ENCODE data around the gene MIB2.

MIB2 gene

DNA sequence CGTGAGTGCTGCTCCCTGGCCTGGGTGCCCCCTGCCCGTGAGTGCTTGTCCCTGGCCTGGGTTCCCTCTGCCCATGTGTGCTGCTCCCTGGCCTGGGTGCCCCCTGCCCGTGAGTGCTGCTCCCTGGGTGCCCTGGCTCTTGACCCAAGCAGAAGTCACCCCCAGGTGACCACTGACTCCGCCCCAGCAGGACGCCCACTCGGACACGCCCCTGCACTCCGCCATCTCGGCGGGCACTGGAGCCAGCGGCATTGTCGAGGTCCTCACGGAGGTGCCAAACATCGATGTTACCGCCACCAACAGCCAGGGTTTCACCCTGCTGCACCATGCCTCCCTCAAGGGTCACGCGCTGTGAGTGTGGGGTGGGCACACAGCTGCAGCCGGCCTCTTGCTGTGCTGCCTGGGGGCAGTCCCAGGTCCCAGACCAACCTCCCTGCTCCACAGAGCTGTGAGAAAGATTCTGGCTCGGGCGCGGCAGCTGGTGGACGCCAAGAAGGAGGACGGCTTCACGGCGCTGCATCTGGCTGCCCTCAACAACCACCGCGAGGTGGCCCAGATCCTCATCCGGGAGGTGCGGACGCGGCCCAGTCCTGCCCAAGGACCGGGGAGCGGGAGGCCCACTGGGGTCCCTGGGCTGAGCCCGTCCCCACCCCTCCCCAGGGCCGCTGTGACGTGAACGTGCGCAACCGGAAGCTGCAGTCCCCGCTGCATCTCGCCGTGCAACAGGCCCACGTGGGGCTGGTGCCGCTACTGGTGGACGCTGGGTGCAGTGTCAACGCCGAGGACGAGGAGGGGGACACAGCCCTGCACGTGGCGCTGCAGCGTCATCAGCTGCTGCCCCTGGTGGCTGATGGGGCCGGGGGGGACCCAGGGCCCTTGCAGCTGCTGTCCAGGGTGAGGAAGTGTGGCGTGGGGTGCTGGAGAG lies 12.8 kb downstream of the MIB2 start:
- no peak overlapping the region for H3K4me3 ChIP-seq (ENCODE audit: control insufficient read depth, low read depth, low read length)
- no peak for DNase-seq (ENCODE audit: low read depth)
- TF ChIP-seq, protein P1, sequence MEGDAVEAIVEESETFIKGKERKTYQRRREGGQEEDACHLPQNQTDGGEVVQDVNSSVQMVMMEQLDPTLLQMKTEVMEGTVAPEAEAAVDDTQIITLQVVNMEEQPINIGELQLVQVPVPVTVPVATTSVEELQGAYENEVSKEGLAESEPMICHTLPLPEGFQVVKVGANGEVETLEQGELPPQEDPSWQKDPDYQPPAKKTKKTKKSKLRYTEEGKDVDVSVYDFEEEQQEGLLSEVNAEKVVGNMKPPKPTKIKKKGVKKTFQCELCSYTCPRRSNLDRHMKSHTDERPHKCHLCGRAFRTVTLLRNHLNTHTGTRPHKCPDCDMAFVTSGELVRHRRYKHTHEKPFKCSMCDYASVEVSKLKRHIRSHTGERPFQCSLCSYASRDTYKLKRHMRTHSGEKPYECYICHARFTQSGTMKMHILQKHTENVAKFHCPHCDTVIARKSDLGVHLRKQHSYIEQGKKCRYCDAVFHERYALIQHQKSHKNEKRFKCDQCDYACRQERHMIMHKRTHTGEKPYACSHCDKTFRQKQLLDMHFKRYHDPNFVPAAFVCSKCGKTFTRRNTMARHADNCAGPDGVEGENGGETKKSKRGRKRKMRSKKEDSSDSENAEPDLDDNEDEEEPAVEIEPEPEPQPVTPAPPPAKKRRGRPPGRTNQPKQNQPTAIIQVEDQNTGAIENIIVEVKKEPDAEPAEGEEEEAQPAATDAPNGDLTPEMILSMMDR (conservative IDR thresholded peaks at IDR 0.05; ENCODE audit: control insufficient read depth, insufficient read depth, low read depth, low read length): no peak

DNA sequence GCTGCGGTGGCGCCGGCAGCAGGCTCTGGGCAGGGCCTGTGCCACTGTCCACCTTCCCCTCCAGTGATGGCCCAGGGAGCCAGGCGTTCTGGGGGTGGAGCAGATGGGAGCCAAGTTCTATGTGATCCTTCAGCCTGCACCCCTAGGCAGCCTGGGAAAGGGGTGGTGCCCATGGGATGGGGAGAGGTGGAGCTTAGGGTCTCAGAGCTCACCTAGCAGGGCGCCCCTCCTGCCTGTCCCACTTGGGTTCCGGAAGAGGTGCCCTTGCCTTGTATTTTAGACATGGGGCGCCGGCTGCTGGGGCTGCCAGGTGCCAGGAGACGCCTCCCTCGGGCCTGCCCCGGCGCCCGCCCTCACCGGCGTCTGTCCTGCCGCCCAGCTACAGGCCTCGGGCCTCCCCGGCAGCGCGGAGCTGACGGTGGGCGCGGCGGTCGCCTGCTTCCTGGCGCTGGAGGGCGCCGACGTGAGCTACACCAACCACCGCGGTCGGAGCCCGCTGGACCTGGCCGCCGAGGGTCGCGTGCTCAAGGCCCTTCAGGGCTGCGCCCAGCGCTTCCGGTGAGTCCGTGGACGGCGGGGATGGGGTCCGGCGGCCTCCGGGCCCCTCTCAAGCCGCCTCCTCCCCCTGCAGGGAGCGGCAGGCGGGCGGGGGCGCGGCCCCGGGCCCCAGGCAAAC lies 13.6 kb downstream of the MIB2 start:
- no peak overlapping the region for H3K4me3 ChIP-seq (ENCODE audit: control insufficient read depth, low read depth, low read length)
- TF ChIP-seq, protein P1 (conservative IDR thresholded peaks at IDR 0.05; ENCODE audit: control insufficient read depth, insufficient read depth, low read depth, low read length): no peak
- DNase-seq (ENCODE audit: low read depth): no peak

DNA sequence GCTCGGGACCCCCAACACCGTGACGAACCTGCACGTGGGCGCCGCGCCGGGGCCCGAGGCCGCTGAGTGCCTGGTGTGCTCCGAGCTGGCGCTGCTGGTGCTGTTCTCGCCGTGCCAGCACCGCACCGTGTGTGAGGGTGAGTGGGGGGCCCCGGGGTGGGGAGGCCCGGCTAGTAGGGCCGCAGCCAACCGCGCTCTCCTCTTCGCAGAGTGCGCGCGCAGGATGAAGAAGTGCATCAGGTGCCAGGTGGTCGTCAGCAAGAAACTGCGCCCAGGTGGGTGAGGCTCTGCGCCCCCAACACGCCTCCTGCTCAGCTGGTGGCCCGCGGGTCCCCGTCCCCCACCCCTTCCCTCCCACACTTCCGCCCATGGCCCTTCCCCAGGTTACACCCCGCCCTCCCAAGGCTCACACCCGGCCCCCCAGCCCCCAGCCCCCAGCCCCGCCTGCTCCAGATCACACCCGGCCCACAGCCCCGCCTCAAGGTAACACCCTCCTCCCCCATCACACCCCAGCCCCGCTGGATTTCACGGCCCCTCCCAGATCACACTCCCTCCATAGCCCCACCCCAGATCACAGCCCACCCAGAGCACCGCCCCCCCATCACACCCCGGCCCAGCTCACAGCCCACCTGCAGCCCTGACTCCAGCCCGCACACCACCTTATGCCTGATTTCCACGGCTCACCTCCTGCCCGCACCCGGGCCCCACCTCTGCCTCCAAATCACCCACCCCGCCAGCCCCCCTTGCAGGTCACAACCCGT lies 14.3 kb downstream of the MIB2 start:
- TF ChIP-seq, protein P1 (conservative IDR thresholded peaks at IDR 0.05; ENCODE audit: control insufficient read depth, insufficient read depth, low read depth, low read length): no peak
- H3K4me3 ChIP-seq (ENCODE audit: control insufficient read depth, low read depth, low read length): no peak overlapping the region
- DNase-seq (ENCODE audit: low read depth): no peak

DNA sequence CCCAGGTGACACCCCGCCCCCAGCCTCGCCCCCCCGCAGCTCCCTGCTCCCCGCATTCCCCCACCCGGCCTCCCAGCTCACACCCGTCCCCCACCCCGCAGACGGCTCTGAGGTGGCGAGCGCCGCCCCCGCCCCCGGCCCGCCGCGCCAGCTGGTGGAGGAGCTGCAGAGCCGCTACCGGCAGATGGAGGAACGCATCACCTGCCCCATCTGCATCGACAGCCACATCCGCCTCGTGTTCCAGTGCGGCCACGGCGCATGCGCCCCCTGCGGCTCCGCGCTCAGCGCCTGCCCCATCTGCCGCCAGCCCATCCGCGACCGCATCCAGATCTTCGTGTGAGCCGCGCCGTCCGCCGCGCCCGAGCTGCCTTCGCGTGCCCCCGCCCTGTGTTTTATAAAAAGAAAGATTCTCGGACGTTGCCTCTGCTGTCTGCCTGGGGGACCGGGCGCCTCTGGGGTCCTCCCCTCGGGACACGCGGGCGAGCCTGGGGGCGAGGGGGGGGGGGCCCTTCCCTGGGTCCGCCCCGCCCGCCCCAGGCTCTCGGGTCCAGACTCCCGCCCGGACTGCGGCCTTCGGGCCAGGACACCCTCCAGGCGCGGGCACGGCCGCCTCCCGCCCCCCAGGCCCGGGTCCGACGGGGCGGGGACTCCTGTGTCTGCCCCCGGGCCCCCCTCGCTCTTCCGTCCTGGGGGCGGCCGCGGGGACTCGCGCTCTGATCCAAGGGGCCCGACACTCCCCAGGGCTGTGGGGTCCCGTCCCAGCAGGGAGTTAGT lies 15.1 kb downstream of the MIB2 start:
- TF ChIP-seq, protein P1 (conservative IDR thresholded peaks at IDR 0.05; ENCODE audit: control insufficient read depth, insufficient read depth, low read depth, low read length): no peak
- DNase-seq (ENCODE audit: low read depth): peak; percentile 66
- H3K4me3 ChIP-seq (ENCODE audit: control insufficient read depth, low read depth, low read length): no peak overlapping the region

DNA sequence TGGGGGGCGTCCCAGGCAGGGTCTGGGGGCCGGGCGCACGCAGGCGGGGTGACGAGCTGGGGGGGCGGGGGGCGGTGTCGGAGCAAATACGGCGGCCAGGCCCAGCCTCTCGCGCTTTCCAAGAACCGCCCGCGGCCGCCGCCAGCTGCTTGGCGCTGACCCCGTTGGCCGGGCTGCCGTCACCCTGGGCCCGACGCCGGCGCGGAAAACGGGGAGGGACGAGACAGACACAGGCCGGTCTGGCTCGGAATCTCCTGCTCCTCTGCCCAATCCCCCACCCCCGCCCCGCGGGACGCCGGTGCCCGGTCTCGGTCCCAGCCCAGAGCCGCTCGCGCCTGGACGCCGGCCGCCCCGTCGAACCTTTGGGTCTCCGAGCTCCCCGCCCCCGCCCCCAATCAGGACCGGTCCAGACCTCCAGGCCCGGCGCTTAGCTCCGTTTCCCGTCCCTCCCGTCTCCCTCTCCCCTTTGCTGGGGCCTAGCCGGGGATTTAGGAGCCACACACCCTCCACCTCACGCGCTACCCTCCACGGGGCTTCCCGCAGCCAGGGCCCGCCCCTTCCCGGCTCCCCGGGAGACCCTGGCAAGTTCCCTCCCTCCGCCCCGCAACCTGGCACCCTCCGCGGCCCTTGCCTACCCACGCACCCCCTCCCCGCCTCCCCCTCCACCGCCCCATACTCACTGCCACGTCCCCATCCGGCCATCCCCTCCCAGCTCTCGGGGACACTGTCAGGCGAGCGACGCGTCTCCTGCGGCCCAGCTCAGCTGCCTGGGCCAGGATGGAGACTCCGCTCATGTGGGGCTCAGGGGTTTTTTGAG lies 15.9 kb downstream of the MIB2 start:
- TF ChIP-seq, protein P1 (conservative IDR thresholded peaks at IDR 0.05; ENCODE audit: control insufficient read depth, insufficient read depth, low read depth, low read length): no peak
- H3K4me3 ChIP-seq (ENCODE audit: control insufficient read depth, low read depth, low read length): no peak overlapping the region
- DNase-seq (ENCODE audit: low read depth): peak; percentile 14
